Activated CD4-positive, alpha-beta T cell treated with anti-CD3 and anti-CD28 coated beads for 48 hours (primary cell): ENCODE data around the gene REXO4.
A peak's percentile ranks its signal among the peaks of the same experiment; 100 is the strongest.
"Not testable (repeated sequence)": the region's sequence is repeated elsewhere in the genome, so short reads cannot be mapped to it uniquely, and the experiment has no call there.

Experiments
- DNase-seq: peaks from one replicate; pipeline ENCODE4 v3.0.0-alpha.2; 2020

The REXO4 gene

GRCh38 chr9:133419005-133419404 is 1.2 kb upstream of the REXO4 start:
- DNase-seq: no peak

- DNase-seq: no peak
These were observed 2.6 kb downstream of the REXO4 start for GRCh38 chr9:133415170-133415569.

GRCh38 chr9:133408042-133408441 is 9.8 kb downstream of the REXO4 start:
- DNase-seq: no peak

- peak; percentile 91 for DNase-seq
These were observed 11.1 kb downstream of the REXO4 start for GRCh38 chr9:133406480-133407307.

GRCh38 chr9:133405508-133406438 is 12.0 kb downstream of the REXO4 start:
- no peak for DNase-seq

GRCh38 chr9:133404454-133405002 is 13.3 kb downstream of the REXO4 start:
- DNase-seq: no peak

- peak; percentile 72 for DNase-seq
These were observed 13.9 kb downstream of the REXO4 start for GRCh38 chr9:133403766-133404453.

GRCh38 chr9:133402689-133403088 is 15.1 kb downstream of the REXO4 start:
- no peak for DNase-seq

- no peak for DNase-seq
These were observed 16.2 kb downstream of the REXO4 start for GRCh38 chr9:133401588-133401987.

- DNase-seq: no peak
These were observed 17.5 kb downstream of the REXO4 start for GRCh38 chr9:133400292-133400691.

- no peak for DNase-seq
These were observed 19.9 kb downstream of the REXO4 start for GRCh38 chr9:133397895-133398294.

- DNase-seq: no peak
These were observed 20.4 kb downstream of the REXO4 start for GRCh38 chr9:133397370-133397769.

GRCh38 chr9:133396952-133397351 is 20.9 kb downstream of the REXO4 start:
- DNase-seq: no peak

GRCh38 chr9:133394687-133395271 is 23.0 kb downstream of the REXO4 start:
- no peak for DNase-seq

GRCh38 chr9:133393399-133393798 is 24.4 kb downstream of the REXO4 start:
- no peak for DNase-seq

- not testable (repeated sequence) for DNase-seq
These were observed 25.5 kb downstream of the REXO4 start for GRCh38 chr9:133392308-133392707.

- not testable (repeated sequence) for DNase-seq
These were observed 26.4 kb downstream of the REXO4 start for GRCh38 chr9:133391449-133391848.

- DNase-seq: no peak
These were observed 27.1 kb downstream of the REXO4 start for GRCh38 chr9:133390713-133391112.

GRCh38 chr9:133389562-133389961 is 28.2 kb downstream of the REXO4 start:
- no peak for DNase-seq

- no peak for DNase-seq
These were observed 28.7 kb downstream of the REXO4 start for GRCh38 chr9:133389025-133389557.

- no peak for DNase-seq
These were observed 30.1 kb downstream of the REXO4 start for GRCh38 chr9:133387680-133388079.

GRCh38 chr9:133386338-133386737 is 31.5 kb downstream of the REXO4 start:
- no peak for DNase-seq
